ENCODE measurements around the gene AUTS2.

AUTS2 gene

GRCh38 chr7:69761290-69761922 is 163.1 kb downstream of the AUTS2 start:
- Histone ChIP-seq H3K27me3 (ENCODE audit: insufficient read depth, low read length, poor library complexity, severe bottlenecking) (no peaks in the 10 kb centered on the region), H2AFZ (ENCODE audit: low read length) (no peak overlapping the region), H3K4me3 (ENCODE audit: low read length, poor library complexity, severe bottlenecking) (no peak overlapping the region), H3K4me1 (ENCODE audit: insufficient read depth, low read length, poor library complexity, severe bottlenecking) (peaks cover 38% of the 10 kb centered on the region), H3K9me2 (replicated peaks; ENCODE audit: low read depth, low read length) (no peaks in the 10 kb centered on the region), H3K9me3 (ENCODE audit: insufficient read depth, low read depth, low read length) (no peaks in the 10 kb centered on the region), H3F3A (ENCODE audit: low read depth) (no peaks in the 10 kb centered on the region), H3K4me2 (ENCODE audit: low read depth, low read length, poor library complexity, severe bottlenecking) (no peak overlapping the region), H3K79me2 (ENCODE audit: insufficient read depth, low read length) (peaks cover 82% of the 10 kb centered on the region), H4K20me1 (ENCODE audit: insufficient read depth, low read length, poor library complexity, severe bottlenecking) (peaks cover 6% of the 10 kb centered on the region), H3K36me3 (ENCODE audit: insufficient read depth, low read length) (no peaks in the 10 kb centered on the region), H3K9ac (ENCODE audit: low read depth, low read length, poor library complexity, severe bottlenecking) (no peak overlapping the region)
- no peak for TF ChIP-seq EZH2phosphoT487 (IDR thresholded peaks at IDR 0.05; ENCODE audit: borderline replicate concordance)
- TF ChIP-seq CTCF (conservative IDR thresholded peaks at IDR 0.05; ENCODE audit: low read length): no peak

GRCh38 chr7:69762821-69763352 is 164.6 kb downstream of the AUTS2 start:
- Histone ChIP-seq H3K4me2 (ENCODE audit: low read depth, low read length, poor library complexity, severe bottlenecking) (no peak overlapping the region), H2AFZ (ENCODE audit: low read length) (no peak overlapping the region)
- TF ChIP-seq CTCF (conservative IDR thresholded peaks at IDR 0.05; ENCODE audit: low read length) (no peak), EZH2phosphoT487 (IDR thresholded peaks at IDR 0.05; ENCODE audit: borderline replicate concordance) (no peak)

GRCh38 chr7:69763513-69763912 is 165.2 kb downstream of the AUTS2 start:
- no peak overlapping the region for H3K9ac ChIP-seq (ENCODE audit: low read depth, low read length, poor library complexity, severe bottlenecking)
- peaks cover 85% of the 10 kb centered on the region for H3K79me2 ChIP-seq (ENCODE audit: insufficient read depth, low read length)
- TF ChIP-seq CTCF (conservative IDR thresholded peaks at IDR 0.05; ENCODE audit: low read length) (no peak), EZH2phosphoT487 (IDR thresholded peaks at IDR 0.05; ENCODE audit: borderline replicate concordance) (no peak)
- H3K4me2 ChIP-seq (ENCODE audit: low read depth, low read length, poor library complexity, severe bottlenecking): no peak overlapping the region
- H3K4me3 ChIP-seq (ENCODE audit: low read length, poor library complexity, severe bottlenecking): no peak overlapping the region
- no peaks in the 10 kb centered on the region for H3F3A ChIP-seq (ENCODE audit: low read depth)
- H2AFZ ChIP-seq (ENCODE audit: low read length): no peak overlapping the region
- no peaks in the 10 kb centered on the region for H3K9me2 ChIP-seq (replicated peaks; ENCODE audit: low read depth, low read length)
- peaks cover 35% of the 10 kb centered on the region for H3K4me1 ChIP-seq (ENCODE audit: insufficient read depth, low read length, poor library complexity, severe bottlenecking)
- H4K20me1 ChIP-seq (ENCODE audit: insufficient read depth, low read length, poor library complexity, severe bottlenecking): peaks cover under 1% of the 10 kb centered on the region
- H3K9me3 ChIP-seq (ENCODE audit: insufficient read depth, low read depth, low read length): no peaks in the 10 kb centered on the region
- no peaks in the 10 kb centered on the region for H3K36me3 ChIP-seq (ENCODE audit: insufficient read depth, low read length)
- H3K27me3 ChIP-seq (ENCODE audit: insufficient read depth, low read length, poor library complexity, severe bottlenecking): no peaks in the 10 kb centered on the region

More at GRCh38 chr7:69762821-69763352, 164.6 kb downstream of the AUTS2 start:
- no peak overlapping the region for H3K4me3 ChIP-seq (ENCODE audit: low read length, poor library complexity, severe bottlenecking)
- peaks cover 33% of the 10 kb centered on the region for H3K4me1 ChIP-seq (ENCODE audit: insufficient read depth, low read length, poor library complexity, severe bottlenecking)
- no peaks in the 10 kb centered on the region for H3K27me3 ChIP-seq (ENCODE audit: insufficient read depth, low read length, poor library complexity, severe bottlenecking)
- no peaks in the 10 kb centered on the region for H3K36me3 ChIP-seq (ENCODE audit: insufficient read depth, low read length)
- H4K20me1 ChIP-seq (ENCODE audit: insufficient read depth, low read length, poor library complexity, severe bottlenecking): peaks cover 3% of the 10 kb centered on the region
- peaks cover 85% of the 10 kb centered on the region for H3K79me2 ChIP-seq (ENCODE audit: insufficient read depth, low read length)
- no peak overlapping the region for H3K9ac ChIP-seq (ENCODE audit: low read depth, low read length, poor library complexity, severe bottlenecking)
- no peaks in the 10 kb centered on the region for H3K9me2 ChIP-seq (replicated peaks; ENCODE audit: low read depth, low read length)
- no peaks in the 10 kb centered on the region for H3F3A ChIP-seq (ENCODE audit: low read depth)
- H3K9me3 ChIP-seq (ENCODE audit: insufficient read depth, low read depth, low read length): no peaks in the 10 kb centered on the region
